HepG2 (cell line): ENCODE results near the gene MRPS7. TPM values are rescaled to one million over a fixed set of nuclear protein-coding genes. Genes with fewer than 3 reads are reported as not detected.

ENCODE experiments used
- ATF6 ChIP-seq: sonication (generic); formaldehyde crosslinking; conservative IDR thresholded peaks from 2 replicates; pipeline ENCODE4 v1.4.0; 2020; ENCODE audit warnings: missing genetic modification reagents
- DNMT1 ChIP-seq: sonication (generic); formaldehyde crosslinking; IDR thresholded peaks from 2 replicates; pipeline ENCODE4 v1.5.1; 2020; ENCODE audit warnings: mild to moderate bottlenecking, missing genetic modification reagents
- HMGXB3 ChIP-seq: sonication (generic); formaldehyde crosslinking; IDR thresholded peaks from 2 replicates; pipeline ENCODE4 v1.4.0; 2020; ENCODE audit warnings: missing genetic modification reagents, borderline replicate concordance
- NFE2L2 ChIP-seq: fragments of 150-350 bp; IDR thresholded peaks from 2 replicates; pipeline ENCODE4 v1.6.1; 2014; ENCODE audit warnings: low read length
- PHF21A ChIP-seq: sonication (generic); formaldehyde crosslinking; IDR thresholded peaks from 2 replicates; pipeline ENCODE4 v1.5.0; 2020; ENCODE audit warnings: mild to moderate bottlenecking, missing genetic modification reagents
- SIN3B ChIP-seq: fragments of 150-350 bp; IDR thresholded peaks from 2 replicates; pipeline ENCODE4 v1.6.1; 2014; ENCODE audit warnings: low read length
- SUZ12 ChIP-seq: fragments of 150-350 bp; IDR thresholded peaks from 2 replicates; pipeline ENCODE4 v1.6.1; 2014; ENCODE audit warnings: low read depth, low read length
- ZBTB39 ChIP-seq: sonication (generic); formaldehyde crosslinking; IDR thresholded peaks from 2 replicates; pipeline ENCODE4 v1.5.0; 2020; ENCODE audit warnings: missing genetic modification reagents
- ZNF20 ChIP-seq: sonication (generic); formaldehyde crosslinking; IDR thresholded peaks from 2 replicates; pipeline ENCODE4 v1.4.0; 2020; ENCODE audit warnings: mild to moderate bottlenecking, moderate library complexity, missing genetic modification reagents
- ZNF569 ChIP-seq: sonication (generic); formaldehyde crosslinking; IDR thresholded peaks from 2 replicates; pipeline ENCODE4 v1.5.0; 2020; ENCODE audit warnings: mild to moderate bottlenecking, missing genetic modification reagents, moderate library complexity, borderline replicate concordance
- ZNF629 ChIP-seq: sonication (generic); formaldehyde crosslinking; conservative IDR thresholded peaks from 2 replicates; pipeline ENCODE4 v1.5.0; 2020; ENCODE audit warnings: missing genetic modification reagents
- polyA plus RNA-seq, 8 experiments: library from polyadenylated mRNA; depleted of rRNA in 3 of 8; stranded (reverse) in 7 of 8; unstranded in 1 of 8; fragments of >200 nt; fragmentation: Illumina TruSeq in 4 of 8; extraction: Trizol in 4 of 8; gene quantifications; 2 replicates each; pipeline versions ENCODE4 v1.2.1 to v1.2.3, GENCODE V29; 2011 to 2016; ENCODE audit warnings: low read depth in 4 of 8, missing spikeins in 1 of 8, mixed read lengths in 1 of 8; ENCODE audit not compliant: insufficient read depth in 1 of 8
- total RNA-seq, 5 experiments: library from RNA; depleted of rRNA; stranded (reverse); fragments of >200 nt; fragmentation: Illumina TruSeq; extraction: Trizol; gene quantifications; 2 replicates each; pipeline ENCODE4 v1.2.3, GENCODE V29; 2016; ENCODE audit warnings: low read depth in 1 of 5

MRPS7 gene
- total and polyA plus RNA-seq, 2 of the 13 experiments (the other 11 are each of a cell fraction or from before 2014, with no cell fraction given) = 97.0 to 162 TPM

- TF ChIP-seq ATF6 (CRISPR knock-in tag) (no peak), HMGXB3 (CRISPR knock-in tag) (peak; percentile 71; the same call in 1 of the 2 replicates), ZNF569 (CRISPR knock-in tag) (peak; percentile 95; the same call in 1 of the 2 replicates), SIN3B (0 out of 2 replicates have a peak, but pooled peaks have one; percentile 67), ZNF20 (CRISPR knock-in tag) (no peak), ZBTB39 (CRISPR knock-in tag) (0 out of 2 replicates have a peak, but pooled peaks have one; percentile 52), SUZ12 (peak; percentile 89), DNMT1 (CRISPR knock-in tag) (peak; percentile 69; the same call in 1 of the 2 replicates), PHF21A (peak; percentile 59), NFE2L2 (no peak), ZNF629 (CRISPR knock-in tag) (no peak)
- TF ChIP-seq, all 625 proteins: peak for 320
Measured at GRCh38 chr17:75289115-75289831, 27.6 kb downstream of the MRPS7 start, which contains the start of gene SLC25A19 (continued).
